OCI-LY1 (cell line): ENCODE measurements around the gene INPP5K.

ENCODE experiments used
- EZH2 ChIP-seq: fragments of 200-600 bp; sonication (generic), shearing (Covaris generic); IDR thresholded peaks from 2 replicates; pipeline ENCODE4 v1.8.0; 2017; ENCODE audit warnings: borderline replicate concordance, mixed run types, mild to moderate bottlenecking, antibody characterized with exemption, low read length, moderate library complexity, mixed read lengths
- TF ChIP-seq, protein P1 (sequence below): fragments of 200-600 bp; sonication (generic), shearing (Covaris generic); IDR thresholded peaks from 2 replicates; pipeline ENCODE4 v1.5.1; 2017; ENCODE audit warnings: mild to moderate bottlenecking, antibody characterized with exemption, low read length, moderate library complexity, mixed read lengths

DNA sequence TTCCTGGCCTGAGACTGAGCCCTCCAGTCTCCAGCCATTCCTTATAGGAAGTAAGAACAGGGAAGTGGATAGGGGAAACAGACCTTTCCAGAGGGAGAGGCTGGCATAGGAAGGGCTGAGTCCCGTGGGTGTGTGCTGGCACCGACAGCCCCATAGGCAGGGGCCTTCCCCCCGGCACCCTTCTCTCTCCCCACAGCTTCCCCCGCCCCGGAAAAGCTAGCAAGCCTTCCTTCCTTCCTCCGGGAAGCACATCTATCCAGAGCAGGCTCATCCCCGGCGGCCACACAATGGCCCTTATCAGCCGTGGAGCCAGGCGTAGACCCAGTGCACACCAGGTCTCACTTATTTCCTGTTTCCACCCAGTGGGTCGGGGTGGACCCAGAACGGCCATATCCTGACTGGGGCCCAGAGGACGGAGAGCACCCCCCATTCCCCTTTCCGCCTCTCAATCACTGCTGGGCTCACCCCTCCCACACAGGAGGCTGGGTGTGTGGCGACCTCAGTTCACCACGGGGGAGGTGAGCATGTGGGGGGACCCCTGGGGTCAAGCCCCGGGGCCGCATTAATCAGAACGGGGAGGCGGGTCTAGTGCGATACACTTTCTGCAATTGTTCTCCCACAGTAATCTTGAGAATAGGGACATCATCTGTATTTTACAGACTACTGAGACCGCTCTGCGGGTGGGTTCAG is 23.0 kb downstream of the INPP5K start:
- TF ChIP-seq, protein P1, sequence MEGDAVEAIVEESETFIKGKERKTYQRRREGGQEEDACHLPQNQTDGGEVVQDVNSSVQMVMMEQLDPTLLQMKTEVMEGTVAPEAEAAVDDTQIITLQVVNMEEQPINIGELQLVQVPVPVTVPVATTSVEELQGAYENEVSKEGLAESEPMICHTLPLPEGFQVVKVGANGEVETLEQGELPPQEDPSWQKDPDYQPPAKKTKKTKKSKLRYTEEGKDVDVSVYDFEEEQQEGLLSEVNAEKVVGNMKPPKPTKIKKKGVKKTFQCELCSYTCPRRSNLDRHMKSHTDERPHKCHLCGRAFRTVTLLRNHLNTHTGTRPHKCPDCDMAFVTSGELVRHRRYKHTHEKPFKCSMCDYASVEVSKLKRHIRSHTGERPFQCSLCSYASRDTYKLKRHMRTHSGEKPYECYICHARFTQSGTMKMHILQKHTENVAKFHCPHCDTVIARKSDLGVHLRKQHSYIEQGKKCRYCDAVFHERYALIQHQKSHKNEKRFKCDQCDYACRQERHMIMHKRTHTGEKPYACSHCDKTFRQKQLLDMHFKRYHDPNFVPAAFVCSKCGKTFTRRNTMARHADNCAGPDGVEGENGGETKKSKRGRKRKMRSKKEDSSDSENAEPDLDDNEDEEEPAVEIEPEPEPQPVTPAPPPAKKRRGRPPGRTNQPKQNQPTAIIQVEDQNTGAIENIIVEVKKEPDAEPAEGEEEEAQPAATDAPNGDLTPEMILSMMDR: no peak
- no peak for TF ChIP-seq EZH2
